Uterus (tissue), 4 donors: ENCODE results near the gene GNG7. TPM values are rescaled to one million over a fixed set of nuclear protein-coding genes. Genes with fewer than 3 reads are reported as not detected.
"Not testable (repeated sequence)": the region's sequence is repeated elsewhere in the genome, so short reads cannot be mapped to it uniquely, and the experiment has no call there.

Experiments
- DNase-seq, 2 donors: peaks; one replicate each; pipeline ENCODE4 v3.0.0-alpha.2; 2019 to 2020
- H3K27ac ChIP-seq, 2 donors: fragments of 200-600 bp; sonication (generic); 1 replicate in 1 of 2; 2 replicates in 1 of 2; pipeline ENCODE4 v1.5.1; 2016 to 2018
- H3K27me3 ChIP-seq, 2 donors: fragments of 200-600 bp; sonication (generic); one replicate each; pipeline ENCODE4 v1.5.1; 2018 to 2019; ENCODE audit warnings: control low read depth in 1 of 2
- H3K36me3 ChIP-seq, 2 donors: fragments of 200-600 bp; sonication (generic); one replicate each; pipeline ENCODE4 v1.5.1; 2019; ENCODE audit warnings: control low read depth in 1 of 2
- H3K4me1 ChIP-seq, 2 donors: fragments of 200-600 bp; sonication (generic); one replicate each; pipeline ENCODE4 v1.5.1; 2018 to 2019; ENCODE audit warnings: control low read depth in 1 of 2
- H3K4me3 ChIP-seq, 2 donors: fragments of 200-600 bp; sonication (generic); 1 replicate in 1 of 2; 2 replicates in 1 of 2; pipeline ENCODE4 v1.5.1; 2018 to 2019; ENCODE audit warnings: mild to moderate bottlenecking in 1 of 2
- H3K9me3 ChIP-seq, 2 donors: fragments of 200-600 bp; sonication (generic); one replicate each; pipeline ENCODE4 v1.5.1; 2019; ENCODE audit warnings: control low read depth in 1 of 2
- POLR2A ChIP-seq, 2 donors: fragments of 450-650 bp; IDR thresholded peaks; one replicate each; pipeline ENCODE4 v1.6.1; 2016; ENCODE audit warnings: antibody characterized with exemption in 2 of 2, mild to moderate bottlenecking in 1 of 2, moderate library complexity in 1 of 2
- intact Hi-C: fragments of 100-400 bp; cut with DNase I; formaldehyde crosslinking; loops from one replicate; pipeline ENCODE4 v1.15.1; 2023; ENCODE audit warnings: low total_unique reads
- total RNA-seq, 4 donors: library from RNA; depleted of rRNA in 3 of 4; stranded (reverse); fragments of >200 nt in 3 of 4; gene quantifications; one replicate each; pipeline versions ENCODE4 v1.1.0 to v1.2.4, GENCODE V29; 2014 to 2023
- TF ChIP-seq, protein P1 (sequence below), 4 experiments: fragments of 200-600 bp in 2 of 4; fragments of 450-650 bp in 2 of 4; sonication (generic) in 2 of 4; IDR thresholded peaks; one replicate each; pipeline ENCODE4 v1.5.1; 2016 to 2019; ENCODE audit warnings: antibody characterized with exemption in 4 of 4, mild to moderate bottlenecking in 2 of 4, moderate library complexity in 1 of 4
- donor health status: DM: yes; HTN: yes; CAD: no.

GNG7 gene
- total RNA-seq, 4 donors from 2014 or later, result 0.88 to 11.1 (median 3.2) TPM

DNA sequence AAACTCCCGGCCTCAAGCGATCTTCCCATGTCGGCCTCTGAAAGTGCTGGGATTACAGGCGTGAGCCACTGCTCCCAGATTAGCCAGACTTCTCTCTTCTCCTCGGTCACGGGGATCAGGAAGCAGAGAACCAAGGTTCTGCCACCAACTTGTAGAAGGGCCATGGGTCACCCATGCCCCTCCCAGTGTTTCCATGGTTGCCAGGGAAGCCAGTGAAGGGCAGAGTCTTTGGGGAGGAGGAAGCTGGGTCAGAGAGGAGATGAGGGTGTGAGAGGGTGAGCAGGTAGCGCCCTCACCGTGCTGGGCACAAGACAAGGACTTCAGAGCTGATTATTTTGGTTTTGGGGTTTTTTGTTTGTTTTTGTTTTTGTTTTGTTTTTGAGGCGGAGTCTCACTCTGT is 77.1 kb downstream of the GNG7 start:
- Histone ChIP-seq H3K36me3 (no peaks in the 10 kb centered on the region), H3K27ac (no peak overlapping the region), H3K27me3 (no peaks in the 10 kb centered on the region), H3K9me3 (no peaks in the 10 kb centered on the region), H3K4me1 (peaks cover 0 to 3% of the 10 kb centered on the region in 2 donors), H3K4me3 (no peak overlapping the region)
- DNase-seq, result no peak
- intact Hi-C loops, result no loop called here
- TF ChIP-seq, protein P1, sequence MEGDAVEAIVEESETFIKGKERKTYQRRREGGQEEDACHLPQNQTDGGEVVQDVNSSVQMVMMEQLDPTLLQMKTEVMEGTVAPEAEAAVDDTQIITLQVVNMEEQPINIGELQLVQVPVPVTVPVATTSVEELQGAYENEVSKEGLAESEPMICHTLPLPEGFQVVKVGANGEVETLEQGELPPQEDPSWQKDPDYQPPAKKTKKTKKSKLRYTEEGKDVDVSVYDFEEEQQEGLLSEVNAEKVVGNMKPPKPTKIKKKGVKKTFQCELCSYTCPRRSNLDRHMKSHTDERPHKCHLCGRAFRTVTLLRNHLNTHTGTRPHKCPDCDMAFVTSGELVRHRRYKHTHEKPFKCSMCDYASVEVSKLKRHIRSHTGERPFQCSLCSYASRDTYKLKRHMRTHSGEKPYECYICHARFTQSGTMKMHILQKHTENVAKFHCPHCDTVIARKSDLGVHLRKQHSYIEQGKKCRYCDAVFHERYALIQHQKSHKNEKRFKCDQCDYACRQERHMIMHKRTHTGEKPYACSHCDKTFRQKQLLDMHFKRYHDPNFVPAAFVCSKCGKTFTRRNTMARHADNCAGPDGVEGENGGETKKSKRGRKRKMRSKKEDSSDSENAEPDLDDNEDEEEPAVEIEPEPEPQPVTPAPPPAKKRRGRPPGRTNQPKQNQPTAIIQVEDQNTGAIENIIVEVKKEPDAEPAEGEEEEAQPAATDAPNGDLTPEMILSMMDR (IDR thresholded peaks at IDR 0.05), result no peak
- TF ChIP-seq POLR2A (IDR thresholded peaks at IDR 0.05), result no peak

DNA sequence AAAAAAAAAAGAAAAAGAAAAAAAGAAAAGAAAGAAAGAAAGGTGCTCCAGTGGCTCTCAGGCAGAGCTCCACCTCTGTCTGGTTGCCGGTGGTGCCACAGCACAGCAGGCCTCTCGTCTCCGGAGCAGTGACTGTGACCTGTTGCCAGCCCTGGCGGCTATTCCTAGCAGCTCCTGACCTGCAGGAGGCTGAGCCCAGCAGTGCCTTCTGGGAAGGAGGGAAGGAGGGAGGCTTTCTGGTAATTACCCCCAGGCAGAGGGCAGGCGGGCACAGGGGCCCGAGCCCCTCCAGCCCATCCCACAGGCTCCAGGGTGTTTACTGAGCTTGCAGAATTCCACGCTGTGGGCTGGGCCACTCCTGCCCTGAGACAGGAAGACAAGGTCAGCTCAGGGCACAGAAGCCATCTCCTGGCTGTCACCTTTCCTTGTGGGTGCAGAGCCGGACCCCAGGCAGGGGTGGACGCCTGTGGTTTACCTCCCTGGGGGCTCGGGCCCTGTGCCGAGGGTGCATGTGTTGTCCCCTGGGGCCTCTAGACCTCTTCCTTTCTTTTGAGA is 77.9 kb downstream of the GNG7 start:
- H3K27ac ChIP-seq, result no peak overlapping the region
- no peaks in the 10 kb centered on the region for H3K9me3 ChIP-seq
- no peak overlapping the region for H3K4me3 ChIP-seq
- H3K36me3 ChIP-seq, result no peaks in the 10 kb centered on the region
- TF ChIP-seq POLR2A (IDR thresholded peaks at IDR 0.05), result no peak
- TF ChIP-seq, protein P1 (IDR thresholded peaks at IDR 0.05), result no peak
- intact Hi-C loops, result no loop called here
- no peaks in the 10 kb centered on the region for H3K27me3 ChIP-seq
- H3K4me1 ChIP-seq, result peaks cover 0 to 3% of the 10 kb centered on the region in 2 donors
- no peak for DNase-seq

DNA sequence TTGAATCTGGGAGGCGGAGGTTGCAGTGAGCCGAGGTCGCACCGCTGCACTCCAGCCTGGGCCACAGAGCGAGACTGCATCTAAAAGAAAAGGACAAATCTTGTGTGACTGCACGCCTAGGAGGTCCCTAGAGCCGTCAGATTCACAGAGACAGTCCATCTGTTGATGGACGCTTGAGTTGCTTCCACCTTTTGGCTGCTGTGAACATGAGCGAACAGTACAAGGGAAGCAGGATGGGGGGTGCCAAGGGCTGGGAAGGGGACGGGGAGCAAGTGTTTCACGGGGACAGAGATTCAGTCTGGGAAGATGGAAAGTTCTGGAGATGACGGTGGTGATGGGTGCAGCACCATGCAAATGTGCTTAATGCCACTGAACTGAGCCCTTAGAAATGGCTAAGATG is 78.7 kb downstream of the GNG7 start:
- Histone ChIP-seq H3K4me1 (peaks cover 0 to 3% of the 10 kb centered on the region in 2 donors), H3K27ac (no peak overlapping the region), H3K9me3 (no peaks in the 10 kb centered on the region), H3K27me3 (no peaks in the 10 kb centered on the region), H3K36me3 (no peaks in the 10 kb centered on the region), H3K4me3 (no peak overlapping the region)
- DNase-seq, result no peak
- TF ChIP-seq, protein P1 (IDR thresholded peaks at IDR 0.05), result no peak
- no peak for TF ChIP-seq POLR2A (IDR thresholded peaks at IDR 0.05)
- intact Hi-C loops, result no loop called here

DNA sequence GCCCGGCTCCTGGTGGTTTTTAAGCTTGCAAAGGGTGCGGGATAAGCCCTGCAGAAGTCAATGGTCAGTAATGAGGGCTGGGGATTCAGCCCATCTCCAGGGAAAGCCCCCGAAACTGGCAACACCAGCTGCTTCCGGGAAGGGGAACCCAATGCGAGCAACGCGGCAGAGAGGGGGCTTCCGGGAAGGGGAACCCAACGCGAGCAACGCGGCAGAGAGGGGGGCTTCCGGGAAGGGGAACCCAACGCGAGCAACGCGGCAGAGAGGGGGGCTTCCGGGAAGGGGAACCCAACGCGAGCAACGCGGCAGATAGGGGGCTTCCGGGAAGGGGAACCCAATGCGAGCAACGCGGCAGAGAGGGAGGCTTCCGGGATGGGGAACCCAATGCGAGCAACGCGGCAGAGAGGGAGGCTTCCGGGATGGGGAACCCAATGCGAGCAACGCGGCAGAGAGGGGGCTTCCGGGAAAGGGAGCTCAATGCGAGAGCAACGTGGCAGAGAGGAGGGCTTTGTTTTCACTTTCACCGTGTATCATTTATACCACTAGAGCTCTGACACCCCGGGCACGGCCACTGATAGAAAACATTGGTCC is 80.0 kb downstream of the GNG7 start:
- H3K27me3 ChIP-seq, DNase-seq, H3K9me3 ChIP-seq, H3K4me1 ChIP-seq, H3K36me3 ChIP-seq, H3K27ac ChIP-seq, intact Hi-C loops, H3K4me3 ChIP-seq: not testable (repeated sequence)

DNA sequence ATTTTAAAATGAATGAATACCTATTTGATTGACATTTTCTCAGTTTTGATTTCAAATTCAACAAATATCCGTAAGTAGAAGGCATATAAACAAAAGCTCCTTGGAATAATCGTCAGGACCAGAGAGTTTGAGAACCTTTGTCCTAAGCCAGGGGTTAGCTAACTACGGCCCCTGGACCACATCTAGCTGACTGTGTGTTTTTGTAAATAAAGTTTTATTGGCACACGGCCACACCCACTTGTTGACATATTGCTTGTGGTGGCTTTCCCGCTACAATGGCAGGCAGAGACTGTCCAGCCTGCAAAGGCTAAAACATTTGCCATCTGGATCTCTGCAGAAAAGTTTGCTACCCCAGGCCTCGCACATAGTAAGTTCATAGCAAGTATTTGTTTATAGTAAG is 83.4 kb downstream of the GNG7 start:
- TF ChIP-seq, protein P1 (IDR thresholded peaks at IDR 0.05), result no peak
- no peak for TF ChIP-seq POLR2A (IDR thresholded peaks at IDR 0.05)
- Histone ChIP-seq H3K4me1 (no peaks in the 10 kb centered on the region), H3K4me3 (no peak overlapping the region), H3K36me3 (no peaks in the 10 kb centered on the region), H3K9me3 (no peaks in the 10 kb centered on the region), H3K27ac (no peak overlapping the region), H3K27me3 (no peaks in the 10 kb centered on the region)
- DNase-seq, result no peak
- intact Hi-C loops, result no loop called here
